ENCODE data around the gene PTP4A1. TPM values are rescaled to one million over a fixed set of nuclear protein-coding genes. Genes with fewer than 3 reads are reported as not detected.

The PTP4A1 gene
- total and polyA plus RNA-seq, 2 donors from 2014 or later: 16.5 to 43.7 TPM

DNA sequence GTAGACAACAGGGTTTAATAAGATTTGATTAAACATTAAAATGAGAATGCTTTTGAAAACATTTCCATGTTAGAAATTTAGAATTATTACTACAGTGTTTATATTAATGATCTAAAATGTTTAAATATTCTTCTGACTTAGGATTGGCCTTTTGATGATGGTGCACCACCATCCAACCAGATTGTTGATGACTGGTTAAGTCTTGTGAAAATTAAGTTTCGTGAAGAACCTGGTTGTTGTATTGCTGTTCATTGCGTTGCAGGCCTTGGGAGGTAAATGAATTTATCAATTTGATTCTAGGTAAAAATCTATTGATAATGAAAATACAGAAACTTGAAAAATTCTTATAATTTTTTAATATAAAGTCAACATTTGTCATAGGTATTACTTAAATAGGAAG is 6.5 kb downstream of the PTP4A1 start:
- H3K9ac ChIP-seq (ENCODE audit: low read length in 3 of 3): no peak overlapping the region
- no peak for FAIRE-seq

DNA sequence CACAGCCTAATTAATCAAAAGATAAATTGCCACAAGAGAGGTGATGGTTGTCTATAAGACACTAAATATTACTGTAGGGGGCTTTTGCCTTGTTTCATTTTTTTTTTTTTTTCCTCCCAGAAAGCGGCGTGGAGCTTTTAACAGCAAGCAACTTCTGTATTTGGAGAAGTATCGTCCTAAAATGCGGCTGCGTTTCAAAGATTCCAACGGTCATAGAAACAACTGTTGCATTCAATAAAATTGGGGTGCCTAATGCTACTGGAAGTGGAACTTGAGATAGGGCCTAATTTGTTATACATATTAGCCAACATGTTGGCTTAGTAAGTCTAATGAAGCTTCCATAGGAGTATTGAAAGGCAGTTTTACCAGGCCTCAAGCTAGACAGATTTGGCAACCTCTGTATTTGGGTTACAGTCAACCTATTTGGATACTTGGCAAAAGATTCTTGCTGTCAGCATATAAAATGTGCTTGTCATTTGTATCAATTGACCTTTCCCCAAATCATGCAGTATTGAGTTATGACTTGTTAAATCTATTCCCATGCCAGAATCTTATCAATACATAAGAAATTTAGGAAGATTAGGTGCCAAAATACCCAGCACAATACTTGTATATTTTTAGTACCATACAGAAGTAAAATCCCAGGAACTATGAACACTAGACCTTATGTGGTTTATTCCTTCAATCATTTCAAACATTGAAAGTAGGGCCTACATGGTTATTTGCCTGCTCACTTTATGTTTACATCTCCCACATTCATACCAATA is 7.8 kb downstream of the PTP4A1 start:
- Histone ChIP-seq H3K4me3 (ENCODE audit: low read length in 3 of 3) (no peak overlapping the region), H3K27me3 (ENCODE audit: control insufficient read depth, insufficient read depth, low read length) (no peaks in the 10 kb centered on the region), H3K9me3 (ENCODE audit: control insufficient read depth in 2 of 3, insufficient read depth in 1 of 3, low read length in 3 of 3) (no peaks in the 10 kb centered on the region), H3K27ac (ENCODE audit: low read depth in 2 of 2, low read length in 2 of 2) (no peak overlapping the region), H3K9ac (ENCODE audit: low read length in 3 of 3) (no peak overlapping the region), H3K4me1 (ENCODE audit: control insufficient read depth in 2 of 3, insufficient read depth in 2 of 3, low read depth in 1 of 3, low read length in 3 of 3) (no peaks in the 10 kb centered on the region), H3K36me3 (ENCODE audit: control insufficient read depth in 2 of 3, insufficient read depth in 3 of 3, low read length in 3 of 3) (peaks cover 5 to 34% (median 11%) of the 10 kb centered on the region in 3 donors)
- TF ChIP-seq, protein P1, sequence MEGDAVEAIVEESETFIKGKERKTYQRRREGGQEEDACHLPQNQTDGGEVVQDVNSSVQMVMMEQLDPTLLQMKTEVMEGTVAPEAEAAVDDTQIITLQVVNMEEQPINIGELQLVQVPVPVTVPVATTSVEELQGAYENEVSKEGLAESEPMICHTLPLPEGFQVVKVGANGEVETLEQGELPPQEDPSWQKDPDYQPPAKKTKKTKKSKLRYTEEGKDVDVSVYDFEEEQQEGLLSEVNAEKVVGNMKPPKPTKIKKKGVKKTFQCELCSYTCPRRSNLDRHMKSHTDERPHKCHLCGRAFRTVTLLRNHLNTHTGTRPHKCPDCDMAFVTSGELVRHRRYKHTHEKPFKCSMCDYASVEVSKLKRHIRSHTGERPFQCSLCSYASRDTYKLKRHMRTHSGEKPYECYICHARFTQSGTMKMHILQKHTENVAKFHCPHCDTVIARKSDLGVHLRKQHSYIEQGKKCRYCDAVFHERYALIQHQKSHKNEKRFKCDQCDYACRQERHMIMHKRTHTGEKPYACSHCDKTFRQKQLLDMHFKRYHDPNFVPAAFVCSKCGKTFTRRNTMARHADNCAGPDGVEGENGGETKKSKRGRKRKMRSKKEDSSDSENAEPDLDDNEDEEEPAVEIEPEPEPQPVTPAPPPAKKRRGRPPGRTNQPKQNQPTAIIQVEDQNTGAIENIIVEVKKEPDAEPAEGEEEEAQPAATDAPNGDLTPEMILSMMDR (IDR thresholded peaks at IDR 0.05; ENCODE audit: borderline replicate concordance, extremely low read depth, insufficient read depth): no peak
- intact Hi-C loops (cut with DNase I): no loop called here
- no peak for DNase-seq
- no peak for FAIRE-seq

More for the DNA sequence above, 6.5 kb downstream of the PTP4A1 start:
- no peak overlapping the region for H3K4me3 ChIP-seq (ENCODE audit: low read length in 3 of 3)
- TF ChIP-seq, protein P1 (IDR thresholded peaks at IDR 0.05; ENCODE audit: borderline replicate concordance, extremely low read depth, insufficient read depth): no peak
- no peaks in the 10 kb centered on the region for H3K4me1 ChIP-seq (ENCODE audit: control insufficient read depth in 2 of 3, insufficient read depth in 2 of 3, low read depth in 1 of 3, low read length in 3 of 3)
- H3K27me3 ChIP-seq (ENCODE audit: control insufficient read depth, insufficient read depth, low read length): no peaks in the 10 kb centered on the region
- no peak for DNase-seq
- H3K9me3 ChIP-seq (ENCODE audit: control insufficient read depth in 2 of 3, insufficient read depth in 1 of 3, low read length in 3 of 3): no peaks in the 10 kb centered on the region
- intact Hi-C loops (cut with DNase I): no loop called here
- peaks cover 5 to 34% (median 11%) of the 10 kb centered on the region in 3 donors for H3K36me3 ChIP-seq (ENCODE audit: control insufficient read depth in 2 of 3, insufficient read depth in 3 of 3, low read length in 3 of 3)
- H3K27ac ChIP-seq (ENCODE audit: low read depth in 2 of 2, low read length in 2 of 2): no peak overlapping the region

DNA sequence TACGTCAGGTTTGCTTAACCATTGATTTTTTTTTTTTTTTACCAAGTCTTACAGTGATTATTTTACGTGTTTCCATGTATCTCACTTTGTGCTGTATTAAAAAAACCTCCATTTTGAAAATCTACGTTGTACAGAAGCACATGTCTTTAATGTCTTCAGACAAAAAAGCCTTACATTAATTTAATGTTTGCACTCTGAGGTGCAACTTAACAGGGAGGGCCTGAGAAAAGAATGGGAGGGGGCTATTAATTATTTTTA is 8.4 kb downstream of the PTP4A1 start:
- DNase-seq (no peak), FAIRE-seq (no peak)
- Histone ChIP-seq H3K9ac (ENCODE audit: low read length in 3 of 3) (no peak overlapping the region), H3K4me3 (ENCODE audit: low read length in 3 of 3) (no peak overlapping the region), H3K36me3 (ENCODE audit: control insufficient read depth in 2 of 3, insufficient read depth in 3 of 3, low read length in 3 of 3) (peaks cover 5 to 34% (median 11%) of the 10 kb centered on the region in 3 donors), H3K27ac (ENCODE audit: low read depth in 2 of 2, low read length in 2 of 2) (no peak overlapping the region), H3K9me3 (ENCODE audit: control insufficient read depth in 2 of 3, insufficient read depth in 1 of 3, low read length in 3 of 3) (no peaks in the 10 kb centered on the region), H3K27me3 (ENCODE audit: control insufficient read depth, insufficient read depth, low read length) (no peaks in the 10 kb centered on the region), H3K4me1 (ENCODE audit: control insufficient read depth in 2 of 3, insufficient read depth in 2 of 3, low read depth in 1 of 3, low read length in 3 of 3) (no peaks in the 10 kb centered on the region)
- TF ChIP-seq, protein P1 (IDR thresholded peaks at IDR 0.05; ENCODE audit: borderline replicate concordance, extremely low read depth, insufficient read depth): no peak
- intact Hi-C loops (cut with DNase I): no loop called here
